ENCODE measurements around the gene RPS6KA4.
A peak's percentile ranks its signal among the peaks of the same experiment; 100 is the strongest.
"Not testable (repeated sequence)": the region's sequence is repeated elsewhere in the genome, so short reads cannot be mapped to it uniquely, and the experiment has no call there.

The RPS6KA4 gene

DNA sequence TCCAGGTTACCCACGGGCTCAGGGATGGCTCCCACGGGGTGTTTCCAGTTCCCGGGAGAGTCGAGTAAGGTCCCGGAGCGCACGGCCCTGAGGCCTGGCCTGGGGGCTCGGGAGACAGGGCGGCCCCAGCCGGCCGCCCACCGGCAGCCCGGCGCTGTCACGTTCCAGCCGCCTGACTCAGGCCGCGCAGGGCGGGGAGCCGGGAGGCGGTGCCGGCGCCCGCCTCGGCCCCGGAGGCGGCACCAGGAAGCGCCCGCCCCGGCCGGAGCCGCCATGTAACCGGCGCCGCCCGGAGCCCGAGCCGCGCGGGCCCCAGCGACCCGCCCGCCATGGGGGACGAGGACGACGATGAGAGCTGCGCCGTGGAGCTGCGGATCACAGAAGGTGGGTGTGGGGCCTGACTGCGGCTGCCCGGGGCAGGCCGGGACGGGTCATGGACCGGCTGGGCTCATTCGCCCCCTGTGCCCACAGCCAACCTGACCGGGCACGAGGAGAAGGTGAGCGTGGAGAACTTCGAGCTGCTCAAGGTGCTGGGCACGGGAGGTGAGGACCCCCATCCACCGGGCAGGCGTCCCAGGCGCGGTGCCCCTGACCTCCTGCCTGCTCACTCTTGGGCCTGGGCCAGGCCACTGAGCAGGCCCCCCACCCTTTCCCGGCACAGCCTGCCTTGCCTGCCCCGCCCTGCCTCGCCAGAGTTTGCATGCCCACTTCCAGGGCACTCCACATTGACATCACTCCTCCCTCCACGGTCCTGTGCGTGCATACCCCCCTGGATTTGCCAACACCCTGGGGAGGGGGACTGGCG, at the start of gene RPS6KA4:
TSS of gene RPS6KA4 (plus strand) at position 256 of the 805 bp plus-strand sequence. CDS start at position 330, 74 bp downstream.
- no peak for DNase-seq

DNA sequence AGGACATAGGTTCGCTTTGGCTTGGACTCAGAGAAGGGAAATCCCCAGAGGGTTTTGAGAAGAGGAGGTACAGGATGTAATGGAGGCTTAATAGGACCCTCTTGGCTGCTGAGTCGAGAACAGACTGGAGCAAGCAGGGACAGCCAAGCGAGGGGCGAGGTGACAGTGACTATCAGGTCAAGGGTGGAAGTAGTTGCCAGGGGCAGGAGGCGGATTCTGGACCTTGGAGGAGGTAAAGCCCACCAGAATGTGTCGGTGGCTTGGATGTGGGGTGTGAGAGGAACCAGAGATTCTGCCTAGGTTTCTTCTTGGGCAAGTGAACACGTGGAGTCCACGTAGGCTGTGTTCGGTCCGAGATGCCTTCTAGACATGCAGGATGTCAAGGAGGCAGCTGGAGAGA, 46.0 kb upstream of the RPS6KA4 start:
- DNase-seq, result no peak

DNA sequence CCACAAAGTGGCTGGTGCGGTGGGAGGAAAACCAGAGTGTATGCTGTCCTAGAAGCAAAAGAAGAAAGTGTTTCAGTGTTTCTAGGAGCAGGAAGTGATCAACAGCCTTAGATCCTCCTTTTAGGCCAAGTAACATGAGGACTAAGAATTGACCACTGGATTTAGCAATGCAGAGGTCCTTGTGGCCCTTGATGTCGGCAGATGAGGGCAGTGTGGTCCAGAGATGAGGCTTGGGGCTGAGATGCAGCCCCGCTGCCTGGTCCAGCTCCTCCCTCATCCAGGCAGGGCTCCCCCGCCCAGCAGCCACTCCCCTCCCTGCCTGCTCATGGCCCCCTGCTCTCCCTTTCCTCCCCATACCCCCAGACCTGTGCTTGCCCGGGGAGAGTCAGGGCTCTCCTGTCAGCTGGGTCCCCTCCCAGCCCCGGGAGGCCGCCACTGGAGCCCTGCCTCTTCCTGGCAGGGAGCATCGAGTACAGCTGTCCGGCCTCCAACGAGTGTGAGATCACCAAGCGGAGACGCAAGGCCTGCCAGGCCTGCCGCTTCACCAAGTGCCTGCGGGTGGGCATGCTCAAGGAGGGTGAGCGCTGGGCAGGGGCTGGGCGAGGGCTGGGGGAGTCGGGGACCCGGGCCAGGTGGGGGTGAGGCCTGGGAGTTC, 45.3 kb upstream of the RPS6KA4 start:
- no peak for DNase-seq

DNA sequence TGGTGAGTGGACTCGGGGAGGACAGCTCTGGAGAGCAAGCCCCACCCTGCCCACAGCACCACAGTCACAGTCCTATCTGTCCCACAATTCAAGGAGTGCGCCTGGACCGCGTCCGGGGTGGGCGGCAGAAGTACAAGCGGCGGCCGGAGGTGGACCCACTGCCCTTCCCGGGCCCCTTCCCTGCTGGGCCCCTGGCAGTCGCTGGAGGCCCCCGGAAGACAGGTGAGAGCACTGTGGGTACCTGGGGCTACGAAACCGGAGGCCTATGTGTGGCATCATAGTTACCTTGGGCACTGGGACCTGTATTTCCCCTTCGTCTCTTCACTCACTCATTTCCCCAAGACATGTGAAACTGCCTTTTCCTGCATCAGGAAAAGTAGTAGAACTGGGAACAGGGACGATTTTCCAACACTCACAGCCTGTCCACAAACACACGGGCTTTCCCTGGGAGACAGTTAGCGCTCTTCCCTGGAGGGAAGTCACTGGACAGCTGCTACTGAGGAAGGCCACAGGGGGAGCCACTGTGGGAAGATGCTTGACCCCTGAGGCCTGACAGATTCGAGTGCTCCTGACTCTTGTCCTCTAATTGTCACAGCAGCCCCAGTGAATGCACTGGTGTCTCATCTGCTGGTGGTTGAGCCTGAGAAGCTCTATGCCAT, 44.7 kb upstream of the RPS6KA4 start:
- DNase-seq, result no peak

DNA sequence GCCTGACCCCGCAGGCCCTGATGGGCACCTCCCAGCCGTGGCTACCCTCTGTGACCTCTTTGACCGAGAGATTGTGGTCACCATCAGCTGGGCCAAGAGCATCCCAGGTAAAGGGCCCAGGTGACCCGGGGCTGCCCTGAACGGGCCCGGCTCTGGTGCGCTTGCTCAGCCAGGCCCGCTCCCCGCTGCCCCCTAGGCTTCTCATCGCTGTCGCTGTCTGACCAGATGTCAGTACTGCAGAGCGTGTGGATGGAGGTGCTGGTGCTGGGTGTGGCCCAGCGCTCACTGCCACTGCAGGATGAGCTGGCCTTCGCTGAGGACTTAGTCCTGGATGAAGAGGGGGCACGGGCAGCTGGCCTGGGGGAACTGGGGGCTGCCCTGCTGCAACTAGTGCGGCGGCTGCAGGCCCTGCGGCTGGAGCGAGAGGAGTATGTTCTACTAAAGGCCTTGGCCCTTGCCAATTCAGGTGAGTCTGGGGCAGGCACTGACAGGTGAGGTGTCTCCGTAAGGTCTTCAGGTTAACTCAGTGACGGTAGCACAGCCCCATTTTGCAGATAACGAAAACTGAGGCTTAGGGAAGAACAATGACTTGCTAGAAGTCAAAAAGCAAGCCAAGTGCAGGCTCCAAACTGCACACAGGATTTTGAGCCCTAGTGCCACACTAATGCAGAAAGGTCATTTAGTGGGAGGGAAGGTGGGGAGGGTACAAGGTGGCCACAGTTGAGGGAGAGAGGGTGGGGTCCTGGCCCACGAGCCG, 44.0 kb upstream of the RPS6KA4 start:
- no peak for DNase-seq

DNA sequence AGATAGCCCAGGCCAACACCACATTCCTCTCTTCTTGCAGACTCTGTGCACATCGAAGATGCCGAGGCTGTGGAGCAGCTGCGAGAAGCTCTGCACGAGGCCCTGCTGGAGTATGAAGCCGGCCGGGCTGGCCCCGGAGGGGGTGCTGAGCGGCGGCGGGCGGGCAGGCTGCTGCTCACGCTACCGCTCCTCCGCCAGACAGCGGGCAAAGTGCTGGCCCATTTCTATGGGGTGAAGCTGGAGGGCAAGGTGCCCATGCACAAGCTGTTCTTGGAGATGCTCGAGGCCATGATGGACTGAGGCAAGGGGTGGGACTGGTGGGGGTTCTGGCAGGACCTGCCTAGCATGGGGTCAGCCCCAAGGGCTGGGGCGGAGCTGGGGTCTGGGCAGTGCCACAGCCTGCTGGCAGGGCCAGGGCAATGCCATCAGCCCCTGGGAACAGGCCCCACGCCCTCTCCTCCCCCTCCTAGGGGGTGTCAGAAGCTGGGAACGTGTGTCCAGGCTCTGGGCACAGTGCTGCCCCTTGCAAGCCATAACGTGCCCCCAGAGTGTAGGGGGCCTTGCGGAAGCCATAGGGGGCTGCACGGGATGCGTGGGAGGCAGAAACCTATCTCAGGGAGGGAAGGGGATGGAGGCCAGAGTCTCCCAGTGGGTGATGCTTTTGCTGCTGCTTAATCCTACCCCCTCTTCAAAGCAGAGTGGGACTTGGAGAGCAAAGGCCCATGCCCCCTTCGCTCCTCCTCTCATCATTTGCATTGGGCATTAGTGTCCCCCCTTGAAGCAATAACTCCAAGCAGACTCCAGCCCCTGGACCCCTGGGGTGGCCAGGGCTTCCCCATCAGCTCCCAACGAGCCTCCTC, 43.1 kb upstream of the RPS6KA4 start:
- not testable (repeated sequence) for DNase-seq

DNA sequence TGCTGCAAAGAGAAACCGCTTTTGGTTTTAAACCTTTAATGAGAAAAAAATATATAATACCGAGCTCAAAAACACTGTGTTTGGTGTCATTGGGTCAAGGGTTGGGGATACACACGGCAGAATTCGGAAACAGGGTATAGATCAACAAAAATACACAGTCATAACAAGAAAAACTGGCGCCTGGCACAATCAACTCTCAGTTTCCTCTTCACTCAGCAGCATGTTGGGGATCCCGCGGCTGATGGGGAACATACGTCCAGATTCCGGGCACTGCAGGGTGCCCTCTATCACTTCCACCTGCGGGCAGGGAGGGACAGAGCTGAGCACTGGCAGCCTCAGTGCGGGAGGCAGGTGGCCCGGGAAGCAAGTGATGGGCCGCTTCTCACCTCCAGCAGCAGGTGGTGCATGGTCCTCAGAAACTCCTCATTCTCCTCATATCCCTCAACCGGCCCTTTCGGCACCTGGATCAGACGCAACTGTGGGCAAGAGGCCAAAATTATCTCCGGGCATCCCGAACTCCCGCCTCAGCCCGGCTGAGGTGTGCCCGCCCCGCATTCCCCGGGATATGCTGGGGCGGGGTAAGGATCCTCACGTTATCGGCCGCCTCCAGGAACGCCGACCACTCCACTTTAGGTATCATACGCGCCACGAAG, 42.2 kb upstream of the RPS6KA4 start:
- no peak for DNase-seq

DNA sequence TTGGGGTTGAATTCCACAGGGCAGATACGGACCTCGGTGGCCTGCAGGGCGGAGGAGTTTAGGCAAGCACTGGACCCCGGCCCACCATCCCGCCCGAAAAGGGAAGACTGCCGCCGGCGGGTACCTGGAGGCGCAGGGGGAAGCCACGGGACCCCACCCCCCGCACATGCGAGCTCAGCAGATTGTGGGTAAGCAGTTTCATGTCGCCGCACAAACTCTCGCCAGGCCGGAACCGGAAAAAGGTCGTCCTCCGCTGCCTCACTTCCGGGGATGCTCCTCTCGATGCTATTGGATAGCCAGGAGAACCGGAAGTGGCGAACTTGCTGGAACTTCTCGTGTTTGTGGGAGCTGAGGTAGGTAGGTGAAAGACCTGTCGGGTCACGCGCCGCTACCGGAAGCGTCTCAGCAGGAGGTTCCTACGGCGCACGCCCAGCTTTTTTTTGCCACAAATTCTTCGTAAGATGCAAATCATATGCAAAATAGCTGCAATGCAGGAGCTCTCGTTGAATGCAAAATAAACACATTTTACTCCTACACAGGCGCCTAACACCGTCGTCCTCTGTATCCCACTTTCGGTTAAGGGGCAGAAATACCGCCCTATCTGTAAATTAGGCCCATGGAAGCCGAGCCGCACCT, 41.5 kb upstream of the RPS6KA4 start, which contains the start of gene TRMT112:
TSS of gene TRMT112 (minus strand) at position 235 of the 636 bp plus-strand sequence. CDS start at position 202, 33 bp downstream.
- DNase-seq, result peak; percentile 97

DNA sequence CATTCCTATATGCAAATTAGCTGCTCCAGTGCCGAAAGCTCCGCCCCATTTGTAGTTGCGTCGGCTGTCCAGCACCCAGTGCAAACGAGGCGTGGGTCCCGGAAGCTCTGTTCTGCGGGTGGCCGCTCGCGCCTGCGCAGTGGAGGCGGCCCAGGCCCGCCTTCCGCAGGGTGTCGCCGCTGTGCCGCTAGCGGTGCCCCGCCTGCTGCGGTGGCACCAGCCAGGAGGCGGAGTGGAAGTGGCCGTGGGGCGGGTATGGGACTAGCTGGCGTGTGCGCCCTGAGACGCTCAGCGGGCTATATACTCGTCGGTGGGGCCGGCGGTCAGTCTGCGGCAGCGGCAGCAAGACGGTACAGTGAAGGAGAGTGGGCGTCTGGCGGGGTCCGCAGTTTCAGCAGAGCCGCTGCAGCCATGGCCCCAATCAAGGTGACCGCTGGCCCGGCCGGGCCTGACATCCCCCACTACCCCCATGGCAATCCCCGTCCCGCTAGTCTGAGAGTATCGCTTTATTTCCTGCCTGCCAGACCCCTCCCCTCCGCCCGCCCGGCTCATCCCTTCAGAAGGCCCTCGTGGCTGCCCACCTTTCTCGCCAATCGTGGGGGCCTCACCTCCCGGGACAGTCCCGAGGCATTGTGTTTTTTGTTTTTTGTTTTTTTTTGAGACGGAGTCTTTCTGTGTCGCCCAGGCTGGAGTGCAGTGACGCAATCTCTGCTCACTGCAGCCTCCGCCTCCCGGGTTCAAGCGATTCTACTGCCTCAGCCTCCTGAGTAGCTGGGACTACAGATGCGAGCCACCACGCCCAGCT, 40.8 kb upstream of the RPS6KA4 start, which contains the start of gene PRDX5:
TSS of gene PRDX5 (plus strand) at position 161 of the 805 bp plus-strand sequence. CDS start at position 256, 95 bp downstream.
- peak; percentile 87 for DNase-seq

DNA sequence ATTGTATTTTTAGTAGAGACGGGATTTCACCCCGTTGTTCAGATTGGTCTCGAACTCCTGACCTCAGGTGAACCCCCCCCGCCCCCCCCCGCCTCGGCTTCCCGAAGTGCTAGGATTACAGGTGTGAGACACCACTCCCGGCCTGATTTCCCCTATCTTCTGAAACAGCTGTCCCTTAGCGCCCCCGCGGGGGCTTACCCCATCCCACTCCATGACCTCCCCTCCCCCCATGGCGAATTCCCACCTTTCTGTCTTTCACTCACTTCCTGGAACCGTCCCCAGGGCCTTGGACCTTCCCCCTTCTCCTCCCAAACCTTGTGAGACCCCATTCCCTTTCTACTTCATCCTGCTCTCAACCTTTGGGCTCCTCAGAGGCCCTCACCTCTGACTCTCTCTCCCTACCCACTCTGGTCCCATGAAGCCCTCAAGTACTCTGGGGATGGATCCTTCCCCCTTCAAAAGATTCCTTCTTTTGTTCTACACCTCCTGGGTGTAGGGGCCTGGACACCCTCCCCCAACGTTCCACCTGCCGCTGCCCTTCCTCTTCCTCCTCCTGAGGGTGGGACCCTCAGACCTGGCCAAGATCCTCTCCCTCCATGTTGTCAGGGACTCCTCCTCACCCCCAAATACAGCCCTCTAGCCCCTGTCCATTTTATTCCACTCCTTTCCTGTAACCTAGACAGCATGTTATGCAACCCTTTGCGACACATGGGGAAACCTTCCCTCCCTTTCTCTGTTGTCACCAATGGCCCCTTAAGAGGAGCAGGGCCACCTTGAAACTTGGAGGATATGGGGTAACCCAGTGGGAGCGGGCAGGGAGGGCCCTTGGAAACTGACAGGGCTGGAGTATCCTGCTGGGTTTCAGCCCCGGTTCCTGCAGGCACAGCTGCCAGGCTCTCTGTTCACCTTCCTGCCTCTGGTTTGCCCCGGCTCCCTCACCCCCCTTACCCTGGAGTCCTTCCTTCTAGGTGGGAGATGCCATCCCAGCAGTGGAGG, 39.9 kb upstream of the RPS6KA4 start:
- no peak for DNase-seq

DNA sequence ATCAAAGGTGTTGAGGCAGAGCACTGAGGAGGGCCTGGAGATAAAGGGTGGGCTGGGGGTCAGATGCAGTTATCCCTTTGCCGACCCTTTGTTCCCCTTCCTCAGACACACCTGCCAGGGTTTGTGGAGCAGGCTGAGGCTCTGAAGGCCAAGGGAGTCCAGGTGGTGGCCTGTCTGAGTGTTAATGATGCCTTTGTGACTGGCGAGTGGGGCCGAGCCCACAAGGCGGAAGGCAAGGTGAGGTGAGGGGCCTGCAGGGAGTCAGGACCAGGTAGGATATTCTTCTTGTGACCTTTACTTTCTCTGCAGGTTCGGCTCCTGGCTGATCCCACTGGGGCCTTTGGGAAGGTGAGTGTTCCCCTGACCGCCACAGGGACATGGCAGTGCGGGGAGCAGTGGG, 38.4 kb upstream of the RPS6KA4 start:
- DNase-seq, result no peak

DNA sequence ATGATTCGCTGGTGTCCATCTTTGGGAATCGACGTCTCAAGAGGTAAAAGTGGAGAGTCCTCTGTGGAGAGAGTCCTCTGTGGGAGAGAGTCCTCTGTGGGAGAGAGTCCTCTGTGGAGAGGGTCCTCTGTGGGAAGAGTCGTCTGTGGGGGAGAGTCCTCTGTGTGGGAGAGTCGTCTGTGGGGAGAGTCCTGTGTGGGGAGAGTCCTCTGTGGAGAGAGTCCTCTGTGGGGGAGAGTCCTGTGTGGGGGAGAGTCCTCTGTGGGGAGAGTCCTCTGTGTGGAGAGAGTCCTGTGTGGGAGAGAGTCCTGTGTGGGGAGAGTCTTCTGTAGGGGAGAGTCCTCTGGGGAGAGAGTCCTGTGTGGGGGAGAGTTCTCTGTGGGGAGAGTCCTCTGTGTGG, 37.9 kb upstream of the RPS6KA4 start:
- DNase-seq, result no peak

DNA sequence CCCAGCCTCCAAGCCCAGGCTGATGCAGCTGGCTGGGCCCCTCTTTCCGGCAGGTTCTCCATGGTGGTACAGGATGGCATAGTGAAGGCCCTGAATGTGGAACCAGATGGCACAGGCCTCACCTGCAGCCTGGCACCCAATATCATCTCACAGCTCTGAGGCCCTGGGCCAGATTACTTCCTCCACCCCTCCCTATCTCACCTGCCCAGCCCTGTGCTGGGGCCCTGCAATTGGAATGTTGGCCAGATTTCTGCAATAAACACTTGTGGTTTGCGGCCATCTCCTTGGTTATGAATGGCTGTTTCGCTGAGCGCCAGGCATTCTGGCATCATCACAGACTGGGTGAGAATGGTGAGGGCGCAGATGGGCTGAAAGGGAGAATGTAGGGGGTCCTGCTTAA, 37.4 kb upstream of the RPS6KA4 start:
- DNase-seq, result no peak

DNA sequence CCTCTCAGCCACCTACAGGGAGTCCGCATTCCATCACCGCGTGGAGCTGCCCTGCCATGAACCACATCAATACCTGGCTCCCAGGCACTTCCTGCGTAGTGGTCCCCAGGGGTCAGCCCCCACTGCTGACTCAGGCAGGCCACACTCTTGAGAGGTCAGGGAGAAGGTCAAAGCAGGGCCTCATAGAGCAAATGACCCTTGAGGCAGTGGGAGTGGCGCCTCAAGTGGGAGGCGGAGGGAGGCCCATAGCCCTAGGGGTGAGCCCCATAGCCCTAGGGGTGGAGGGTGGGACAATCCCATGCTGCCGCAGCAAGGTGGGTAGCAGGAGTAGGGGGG, 36.1 kb upstream of the RPS6KA4 start:
- DNase-seq, result no peak

DNA sequence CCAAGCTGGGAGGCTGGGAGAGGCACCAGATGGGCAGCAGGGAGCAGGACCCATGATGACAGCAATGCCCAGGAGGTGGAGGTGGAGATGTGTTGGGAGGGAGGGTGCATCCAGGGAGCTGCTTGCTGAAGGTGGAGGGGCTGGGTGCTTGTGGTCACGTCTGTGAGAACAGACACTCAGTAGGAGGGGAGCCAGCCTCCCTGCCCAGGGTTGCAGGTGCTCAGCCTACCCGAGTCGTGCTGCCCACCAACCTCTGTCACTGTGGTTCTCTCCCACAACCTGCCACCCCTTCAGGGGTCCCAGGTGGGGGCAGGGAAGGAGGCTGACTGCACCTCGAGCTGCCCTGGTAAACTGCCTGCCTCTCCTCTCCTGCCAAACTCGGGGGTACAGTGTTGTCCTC, 35.6 kb upstream of the RPS6KA4 start:
- DNase-seq, result no peak

DNA sequence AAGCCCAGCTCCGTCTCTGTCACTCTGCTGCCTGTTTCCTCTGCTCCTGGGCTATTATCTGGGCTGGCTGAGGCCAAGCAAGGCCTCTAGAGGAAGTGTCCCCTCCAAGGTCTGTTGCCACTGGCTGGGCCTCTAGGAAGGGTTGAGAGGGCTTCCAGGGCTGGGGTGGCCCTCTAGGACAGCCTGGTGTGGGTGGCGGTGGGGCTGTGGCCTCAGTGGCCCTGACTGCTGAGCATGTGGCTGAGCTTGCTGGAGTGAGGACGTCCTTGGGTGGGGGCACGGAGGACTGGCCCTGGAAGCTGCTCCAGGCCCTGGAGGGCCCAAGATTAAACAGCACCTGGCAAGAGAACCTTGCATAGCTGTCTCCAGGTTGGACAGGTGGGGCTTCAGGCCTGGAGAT, 35.0 kb upstream of the RPS6KA4 start:
- DNase-seq, result not testable (repeated sequence)

DNA sequence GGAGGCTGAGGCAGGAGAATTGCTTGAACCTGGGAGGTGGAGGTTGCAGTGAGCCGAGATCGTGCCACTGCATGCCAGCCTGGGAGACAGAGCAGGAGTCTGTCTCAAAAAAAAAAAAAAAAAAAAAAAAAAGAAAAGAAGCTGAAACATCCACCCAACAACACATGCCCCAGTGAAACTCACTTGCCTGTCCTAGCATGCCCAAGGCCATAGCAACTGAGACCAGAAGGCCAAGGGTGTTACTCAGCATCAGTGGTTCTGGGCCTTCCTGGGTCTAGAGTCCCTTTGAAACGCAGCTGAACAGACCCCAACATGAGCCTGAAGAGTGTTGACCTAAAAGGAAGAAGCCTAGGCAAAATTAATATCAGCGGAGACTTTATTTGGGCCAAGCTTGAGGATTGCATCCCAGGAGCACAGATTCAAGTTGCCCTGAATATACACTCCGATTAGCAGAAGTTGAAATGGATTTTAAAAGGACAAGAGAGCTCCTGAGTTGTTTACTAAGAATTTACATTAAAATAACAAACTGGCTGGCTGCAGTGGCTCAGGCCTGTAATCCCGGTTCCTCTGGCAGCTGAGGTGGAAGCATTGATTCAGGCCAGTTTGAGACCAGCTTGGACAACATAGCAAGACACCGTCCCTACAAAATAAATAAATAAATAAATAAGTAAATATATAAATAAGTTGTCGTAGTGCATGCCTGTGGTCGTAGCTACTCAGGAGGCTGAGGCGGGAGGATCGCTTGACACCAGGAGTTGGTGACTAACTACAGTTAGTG, 34.1 kb upstream of the RPS6KA4 start:
- no peak for DNase-seq

DNA sequence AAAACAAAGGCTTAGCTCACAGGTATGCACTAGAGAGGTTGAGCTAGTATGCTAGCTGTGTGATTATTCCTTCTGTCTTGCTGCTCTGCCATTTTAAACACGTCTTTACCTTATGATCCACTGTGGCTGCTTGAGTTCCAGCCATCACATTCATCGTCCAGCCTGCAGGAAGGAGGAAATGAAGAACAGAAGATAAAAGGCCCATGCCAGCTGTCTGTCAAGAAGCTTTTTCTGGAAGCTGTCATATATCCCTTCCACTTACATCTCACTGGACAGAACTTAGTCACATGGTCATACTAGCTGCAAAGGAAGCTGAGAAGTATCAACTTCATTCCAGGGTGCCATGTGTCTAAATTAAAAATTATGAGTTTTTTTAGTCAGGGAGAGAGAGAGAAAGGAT, 31.6 kb upstream of the RPS6KA4 start:
- no peak for DNase-seq

All from NCI-H1048 (cell line).